Measurements from ENCODE around the gene TSHZ2. TPM values are rescaled to one million over a fixed set of nuclear protein-coding genes. Genes with fewer than 3 reads are reported as not detected.

TSHZ2 gene
- total and polyA plus RNA-seq, 2 donors (not counting 3 experiments of a cell fraction or from before 2014, with no cell fraction given): not detected

DNA sequence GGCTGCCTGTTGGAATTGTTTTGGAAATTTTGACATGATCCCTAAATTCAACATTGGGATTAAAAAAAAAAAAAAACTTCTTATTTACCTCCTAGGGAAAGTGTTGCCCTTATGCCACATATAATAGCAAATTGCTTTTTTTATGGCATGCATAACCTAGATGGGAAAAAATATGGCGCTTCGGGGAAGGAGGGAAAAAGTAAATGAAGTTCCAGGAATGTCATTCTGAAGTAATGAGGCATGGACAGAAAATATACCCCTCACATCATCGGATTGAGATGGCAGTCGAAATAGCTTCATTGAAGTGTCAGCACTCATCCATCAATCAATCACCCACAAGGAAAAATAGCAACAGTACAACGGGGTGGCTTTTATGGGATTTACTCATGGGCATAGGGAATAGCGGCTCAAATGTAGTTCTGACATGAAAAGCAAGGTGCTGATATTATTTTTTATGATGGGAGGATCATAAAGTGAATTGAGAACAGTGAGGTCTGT, 516.7 kb downstream of the TSHZ2 start:
- H3K27ac ChIP-seq (ENCODE audit: insufficient read depth, low read depth, low read length): no peak overlapping the region
- no peaks in the 10 kb centered on the region for H3K27me3 ChIP-seq (ENCODE audit: control insufficient read depth in 2 of 2, insufficient read depth in 2 of 2, low read length in 2 of 2)
- H3K4me2 ChIP-seq (ENCODE audit: insufficient read depth, low read length): no peak overlapping the region
- intact Hi-C loops (cut with micrococcal nuclease) (no loop called here), dilution Hi-C loops (cut with MboI; ENCODE audit: extremely low pct_ligation_motif_present, low sequenced_read_pairs) (no loop called here)
- H3K9me3 ChIP-seq (replicated peaks; ENCODE audit: control insufficient read depth, insufficient read depth, low read length): no peaks in the 10 kb centered on the region
- no peaks in the 10 kb centered on the region for H4K20me1 ChIP-seq (replicated peaks; ENCODE audit: control insufficient read depth, extremely low read depth, insufficient read depth, low read length)
- no TSS peak for BruUV-seq (replicated peaks)
- CTCF ChIA-PET: no interaction called here
- POLR2A ChIA-PET: no interaction called here
- H2AFZ ChIP-seq (ENCODE audit: low read depth, low read length): no peak overlapping the region
- no peaks in the 10 kb centered on the region for H3K36me3 ChIP-seq (ENCODE audit: control insufficient read depth in 2 of 2, extremely low read depth in 1 of 2, insufficient read depth in 2 of 2, low read length in 2 of 2)
- H3K4me3 ChIP-seq (replicated peaks in 1 of 3; ENCODE audit: insufficient read depth in 1 of 3, low read depth in 1 of 3, low read length in 3 of 3): no peak overlapping the region
- no peak for TF ChIP-seq EZH2 (IDR thresholded peaks at IDR 0.05; ENCODE audit: borderline replicate concordance, low read depth, low read length, severe bottlenecking)
- TF ChIP-seq JUN (IDR thresholded peaks at IDR 0.05; ENCODE audit: borderline replicate concordance, insufficient read depth, insufficient read length, low read depth): no peak
- TF ChIP-seq POLR2AphosphoS5 (IDR thresholded peaks at IDR 0.05; ENCODE audit: insufficient read depth, low read depth, low read length): no peak
- no peak for TF ChIP-seq FOS (IDR thresholded peaks at IDR 0.05; ENCODE audit: borderline replicate concordance, insufficient read depth, low read length)
- no peaks in the 10 kb centered on the region for H3K9me1 ChIP-seq (replicated peaks; ENCODE audit: control insufficient read depth, extremely low read depth, insufficient read depth, low read length)
- no peaks in the 10 kb centered on the region for H3K79me2 ChIP-seq (ENCODE audit: control insufficient read depth, insufficient read depth, low read length)
- DNase-seq (ENCODE audit: low read depth, low spot score) (no peak), FAIRE-seq (no peak)
- no peaks in the 10 kb centered on the region for H3K4me1 ChIP-seq (ENCODE audit: control insufficient read depth, extremely low read depth, insufficient read depth, low read length)
- no peak overlapping the region for H3K9ac ChIP-seq (replicated peaks; ENCODE audit: extremely low read depth, insufficient read depth, low read length)

DNA sequence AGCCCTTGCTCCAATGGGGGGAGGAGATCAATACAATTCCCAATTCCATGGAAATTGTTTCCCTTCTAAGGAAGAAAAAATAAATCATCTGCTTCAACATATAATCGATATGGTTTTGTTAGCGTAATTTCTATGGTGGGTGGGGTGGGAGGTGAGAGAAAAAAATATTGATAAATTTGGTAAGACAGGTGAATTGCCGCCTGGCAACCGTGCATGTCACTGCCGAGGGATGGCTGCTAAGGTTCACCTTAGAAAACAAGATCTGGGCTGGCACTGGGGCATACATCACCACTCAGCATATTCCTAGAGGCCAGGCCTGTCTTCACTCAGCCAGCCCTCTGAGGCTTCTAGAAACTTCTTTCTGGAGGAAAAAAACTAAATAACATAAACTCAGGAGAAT, 517.4 kb downstream of the TSHZ2 start:
- H3K9ac ChIP-seq (replicated peaks; ENCODE audit: extremely low read depth, insufficient read depth, low read length): no peak overlapping the region
- no peaks in the 10 kb centered on the region for H3K4me1 ChIP-seq (ENCODE audit: control insufficient read depth, extremely low read depth, insufficient read depth, low read length)
- TF ChIP-seq FOS (IDR thresholded peaks at IDR 0.05; ENCODE audit: borderline replicate concordance, insufficient read depth, low read length) (no peak), POLR2A (IDR thresholded peaks at IDR 0.05; ENCODE audit: low read depth, low read length) (no peak), EZH2 (IDR thresholded peaks at IDR 0.05; ENCODE audit: borderline replicate concordance, low read depth, low read length, severe bottlenecking) (no peak), POLR2AphosphoS5 (IDR thresholded peaks at IDR 0.05; ENCODE audit: insufficient read depth, low read depth, low read length) (no peak), GATA2 (IDR thresholded peaks at IDR 0.05; ENCODE audit: insufficient read depth, insufficient read length, low read depth, low read length) (no peak), MYC (IDR thresholded peaks at IDR 0.05; ENCODE audit: low read depth, low read length) (no peak)
- TF ChIP-seq, protein P1, sequence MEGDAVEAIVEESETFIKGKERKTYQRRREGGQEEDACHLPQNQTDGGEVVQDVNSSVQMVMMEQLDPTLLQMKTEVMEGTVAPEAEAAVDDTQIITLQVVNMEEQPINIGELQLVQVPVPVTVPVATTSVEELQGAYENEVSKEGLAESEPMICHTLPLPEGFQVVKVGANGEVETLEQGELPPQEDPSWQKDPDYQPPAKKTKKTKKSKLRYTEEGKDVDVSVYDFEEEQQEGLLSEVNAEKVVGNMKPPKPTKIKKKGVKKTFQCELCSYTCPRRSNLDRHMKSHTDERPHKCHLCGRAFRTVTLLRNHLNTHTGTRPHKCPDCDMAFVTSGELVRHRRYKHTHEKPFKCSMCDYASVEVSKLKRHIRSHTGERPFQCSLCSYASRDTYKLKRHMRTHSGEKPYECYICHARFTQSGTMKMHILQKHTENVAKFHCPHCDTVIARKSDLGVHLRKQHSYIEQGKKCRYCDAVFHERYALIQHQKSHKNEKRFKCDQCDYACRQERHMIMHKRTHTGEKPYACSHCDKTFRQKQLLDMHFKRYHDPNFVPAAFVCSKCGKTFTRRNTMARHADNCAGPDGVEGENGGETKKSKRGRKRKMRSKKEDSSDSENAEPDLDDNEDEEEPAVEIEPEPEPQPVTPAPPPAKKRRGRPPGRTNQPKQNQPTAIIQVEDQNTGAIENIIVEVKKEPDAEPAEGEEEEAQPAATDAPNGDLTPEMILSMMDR (IDR thresholded peaks at IDR 0.05; ENCODE audit: extremely low read depth in 1 of 2, insufficient read depth in 1 of 2, low read depth in 1 of 2, low read length in 2 of 2): no peak
- no peak overlapping the region for H3K4me3 ChIP-seq (replicated peaks in 1 of 3; ENCODE audit: insufficient read depth in 1 of 3, low read depth in 1 of 3, low read length in 3 of 3)
- no peak for FAIRE-seq
- H3K27ac ChIP-seq (ENCODE audit: insufficient read depth, low read depth, low read length): no peak overlapping the region
- no peaks in the 10 kb centered on the region for H3K79me2 ChIP-seq (ENCODE audit: control insufficient read depth, insufficient read depth, low read length)
- no peaks in the 10 kb centered on the region for H3K27me3 ChIP-seq (ENCODE audit: control insufficient read depth in 2 of 2, insufficient read depth in 2 of 2, low read length in 2 of 2)
- no peaks in the 10 kb centered on the region for H3K9me1 ChIP-seq (replicated peaks; ENCODE audit: control insufficient read depth, extremely low read depth, insufficient read depth, low read length)
- BruUV-seq (replicated peaks): no TSS peak
- no peaks in the 10 kb centered on the region for H3K36me3 ChIP-seq (ENCODE audit: control insufficient read depth in 2 of 2, extremely low read depth in 1 of 2, insufficient read depth in 2 of 2, low read length in 2 of 2)
- H4K20me1 ChIP-seq (replicated peaks; ENCODE audit: control insufficient read depth, extremely low read depth, insufficient read depth, low read length): no peaks in the 10 kb centered on the region
- CTCF ChIA-PET: no interaction called here
- no peak overlapping the region for H3K4me2 ChIP-seq (ENCODE audit: insufficient read depth, low read length)
- DNase-seq (ENCODE audit: low read depth, low spot score): no peak
- POLR2A ChIA-PET: no interaction called here
- intact Hi-C loops (cut with micrococcal nuclease) (no loop called here), dilution Hi-C loops (cut with MboI; ENCODE audit: extremely low pct_ligation_motif_present, low sequenced_read_pairs) (no loop called here)
- no peaks in the 10 kb centered on the region for H3K9me3 ChIP-seq (replicated peaks; ENCODE audit: control insufficient read depth, insufficient read depth, low read length)
- H2AFZ ChIP-seq (ENCODE audit: low read depth, low read length): no peak overlapping the region
